Chondrocyte (in vitro differentiated cells): ENCODE measurements around the gene CCL2. TPM values are rescaled to one million over a fixed set of nuclear protein-coding genes. Genes with fewer than 3 reads are reported as not detected.
A peak's percentile ranks its signal among the peaks of the same experiment; 100 is the strongest.

Experiments
- DNase-seq: peaks from one replicate; pipeline ENCODE4 v3.0.0; 2021; ENCODE audit warnings: mixed read lengths, low spot score
- H3K27ac Mint-ChIP-seq: one replicate; pipeline ENCODE4 v1.8.0; 2021; ENCODE audit warnings: mild to moderate bottlenecking, moderate library complexity, mixed read lengths; ENCODE audit not compliant: unreplicated experiment
- H3K27me3 Mint-ChIP-seq: 2 replicates; pipeline ENCODE4 v1.8.0; 2021; ENCODE audit warnings: low read depth, mixed read lengths
- H3K36me3 Mint-ChIP-seq: 2 replicates; pipeline ENCODE4 v1.8.0; 2021; ENCODE audit warnings: low read depth, mixed read lengths
- H3K4me1 Mint-ChIP-seq: 2 replicates; pipeline ENCODE4 v1.8.0; 2021; ENCODE audit warnings: low read depth, mild to moderate bottlenecking, mixed read lengths
- H3K4me3 Mint-ChIP-seq: one replicate; pipeline ENCODE4 v1.8.0; 2021; ENCODE audit warnings: mild to moderate bottlenecking, moderate library complexity, mixed read lengths; ENCODE audit not compliant: unreplicated experiment
- H3K9me3 Mint-ChIP-seq: 2 replicates; pipeline ENCODE4 v1.8.0; 2021; ENCODE audit warnings: low read depth, mixed read lengths
- total RNA-seq: library from RNA; stranded (reverse); gene quantifications from 3 replicates; pipeline ENCODE4 v1.2.1, GENCODE V29; 2021
- TF ChIP-seq, protein P1 (sequence below): fragments of 200-600 bp; sonication (generic); IDR thresholded peaks from 2 replicates; pipeline ENCODE4 v1.5.0; 2021; ENCODE audit warnings: antibody characterized with exemption, mild to moderate bottlenecking, moderate library complexity

CCL2 gene
- total RNA-seq, 1 donor from 2014 or later, result 36.6 TPM

DNA sequence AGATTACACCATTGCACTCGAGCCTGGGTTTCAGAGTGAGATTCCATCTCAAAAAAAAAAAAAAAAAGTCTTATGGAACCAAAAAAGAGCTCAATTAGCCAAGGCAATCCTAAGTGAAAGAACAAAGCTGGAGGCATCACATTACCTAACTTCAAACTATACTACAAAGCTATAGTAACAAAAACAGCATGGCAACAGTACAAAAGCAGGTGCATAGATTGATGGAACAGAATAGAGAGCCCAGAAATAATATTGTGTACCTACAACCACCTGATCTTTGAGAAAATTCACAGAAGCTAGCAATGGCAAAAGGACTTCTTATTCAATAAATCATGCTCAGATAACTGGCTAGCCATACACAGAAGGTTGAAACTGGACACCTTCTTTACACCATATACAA is 24.7 kb upstream of the CCL2 start:
- DNase-seq, result no peak
- H3K4me3 Mint-ChIP-seq, result no peak overlapping the region
- TF ChIP-seq, protein P1, sequence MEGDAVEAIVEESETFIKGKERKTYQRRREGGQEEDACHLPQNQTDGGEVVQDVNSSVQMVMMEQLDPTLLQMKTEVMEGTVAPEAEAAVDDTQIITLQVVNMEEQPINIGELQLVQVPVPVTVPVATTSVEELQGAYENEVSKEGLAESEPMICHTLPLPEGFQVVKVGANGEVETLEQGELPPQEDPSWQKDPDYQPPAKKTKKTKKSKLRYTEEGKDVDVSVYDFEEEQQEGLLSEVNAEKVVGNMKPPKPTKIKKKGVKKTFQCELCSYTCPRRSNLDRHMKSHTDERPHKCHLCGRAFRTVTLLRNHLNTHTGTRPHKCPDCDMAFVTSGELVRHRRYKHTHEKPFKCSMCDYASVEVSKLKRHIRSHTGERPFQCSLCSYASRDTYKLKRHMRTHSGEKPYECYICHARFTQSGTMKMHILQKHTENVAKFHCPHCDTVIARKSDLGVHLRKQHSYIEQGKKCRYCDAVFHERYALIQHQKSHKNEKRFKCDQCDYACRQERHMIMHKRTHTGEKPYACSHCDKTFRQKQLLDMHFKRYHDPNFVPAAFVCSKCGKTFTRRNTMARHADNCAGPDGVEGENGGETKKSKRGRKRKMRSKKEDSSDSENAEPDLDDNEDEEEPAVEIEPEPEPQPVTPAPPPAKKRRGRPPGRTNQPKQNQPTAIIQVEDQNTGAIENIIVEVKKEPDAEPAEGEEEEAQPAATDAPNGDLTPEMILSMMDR, result no peak
- H3K27me3 Mint-ChIP-seq, result no peaks in the 10 kb centered on the region
- no peak overlapping the region for H3K27ac Mint-ChIP-seq
- peaks cover 6% of the 10 kb centered on the region for H3K36me3 Mint-ChIP-seq
- H3K9me3 Mint-ChIP-seq, result peaks cover 22% of the 10 kb centered on the region
- peaks cover 12% of the 10 kb centered on the region for H3K4me1 Mint-ChIP-seq

DNA sequence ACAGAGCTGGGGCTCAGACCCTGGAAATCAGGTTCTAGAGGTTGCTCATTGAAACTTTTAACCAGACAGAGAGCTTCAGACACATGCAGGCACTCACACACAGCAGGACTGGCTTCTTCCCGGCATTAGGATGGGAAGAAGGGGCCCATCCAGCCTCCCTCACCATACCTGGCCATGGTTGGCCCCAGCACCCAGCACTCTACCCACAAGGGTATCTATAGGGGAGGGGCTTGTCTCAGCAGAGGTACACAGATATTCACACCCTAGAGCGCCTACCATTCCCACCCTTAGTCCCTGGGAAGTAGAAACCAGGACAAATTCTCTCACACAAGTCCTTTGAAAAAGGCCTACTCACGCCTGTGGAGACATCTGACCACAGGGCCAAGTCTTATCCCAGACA is 20.5 kb upstream of the CCL2 start:
- H3K4me1 Mint-ChIP-seq, result peaks cover 22% of the 10 kb centered on the region
- no peak for DNase-seq
- H3K36me3 Mint-ChIP-seq, result peaks cover 2% of the 10 kb centered on the region
- H3K4me3 Mint-ChIP-seq, result no peak overlapping the region
- no peaks in the 10 kb centered on the region for H3K27me3 Mint-ChIP-seq
- TF ChIP-seq, protein P1, result no peak
- peaks cover 14% of the 10 kb centered on the region for H3K9me3 Mint-ChIP-seq
- H3K27ac Mint-ChIP-seq, result no peak overlapping the region

DNA sequence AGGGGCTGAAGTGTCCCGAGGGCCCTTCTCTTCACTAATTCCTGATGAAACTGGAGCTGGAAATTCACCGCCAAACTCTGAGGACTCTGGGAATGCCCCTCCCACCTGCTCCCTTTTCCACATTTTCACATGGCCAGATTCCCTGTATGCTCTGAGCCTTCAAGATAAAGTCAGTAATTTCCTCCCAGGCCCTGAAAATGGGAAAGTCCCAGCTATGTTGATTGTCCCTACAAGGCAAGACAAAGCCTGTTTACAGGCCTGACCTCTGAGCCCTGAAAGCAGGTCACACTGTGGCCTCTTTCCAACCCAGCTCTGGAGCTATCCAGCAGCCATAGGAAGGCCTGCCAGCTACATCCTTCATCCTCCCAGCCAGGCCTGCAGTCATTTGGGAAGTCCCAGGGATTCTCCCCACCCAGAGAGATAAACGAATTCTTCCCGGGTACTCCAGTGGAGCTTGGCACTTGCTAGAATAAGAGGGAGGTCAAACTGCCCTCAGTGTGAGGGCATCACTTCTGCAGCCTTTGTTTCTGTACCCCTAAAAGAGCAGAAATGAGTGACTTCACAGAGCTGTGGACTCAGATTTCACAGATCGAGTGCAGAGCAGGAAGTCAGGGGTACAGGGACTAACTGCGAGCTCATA is 19.6 kb upstream of the CCL2 start:
- Mint-ChIP-seq H3K4me3 (no peak overlapping the region), H3K27me3 (no peaks in the 10 kb centered on the region), H3K4me1 (peaks cover 29% of the 10 kb centered on the region), H3K9me3 (peaks cover 7% of the 10 kb centered on the region), H3K27ac (no peak overlapping the region), H3K36me3 (no peaks in the 10 kb centered on the region)
- DNase-seq, result no peak
- TF ChIP-seq, protein P1, result no peak

DNA sequence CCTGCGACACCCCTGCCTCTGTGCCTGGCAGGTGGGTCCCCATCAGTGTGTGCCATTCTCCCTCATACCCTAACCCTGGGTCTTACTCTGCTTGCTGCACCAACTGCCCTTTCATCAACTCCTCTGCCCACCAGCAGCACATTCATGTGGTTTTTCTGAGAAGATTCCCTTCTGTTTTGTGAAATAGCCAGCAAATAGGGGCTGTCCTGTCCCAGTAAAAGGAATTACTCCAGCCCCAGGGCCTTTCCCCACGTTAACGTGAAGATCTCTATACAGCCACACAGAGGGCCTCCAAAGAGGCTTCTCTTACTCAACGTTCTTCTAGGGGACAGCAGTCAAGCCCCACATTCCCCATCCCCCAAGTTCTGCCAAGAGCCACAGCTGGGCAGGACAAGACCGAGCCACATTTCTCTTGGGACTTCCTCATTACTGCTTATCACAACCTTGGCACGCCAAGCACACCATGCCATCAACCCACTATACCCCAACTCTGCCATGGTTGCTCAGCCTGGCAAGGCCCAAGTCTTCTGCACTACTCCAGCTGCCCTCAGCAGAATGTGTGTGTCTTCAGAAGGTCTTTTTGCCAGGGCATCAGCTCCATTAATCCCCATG is 18.7 kb upstream of the CCL2 start:
- TF ChIP-seq, protein P1, result no peak
- Mint-ChIP-seq H3K27me3 (no peaks in the 10 kb centered on the region), H3K27ac (peak overlapping the region; percentile 41), H3K4me1 (peaks cover 35% of the 10 kb centered on the region), H3K9me3 (no peaks in the 10 kb centered on the region), H3K4me3 (no peak overlapping the region), H3K36me3 (no peaks in the 10 kb centered on the region)
- DNase-seq, result no peak

DNA sequence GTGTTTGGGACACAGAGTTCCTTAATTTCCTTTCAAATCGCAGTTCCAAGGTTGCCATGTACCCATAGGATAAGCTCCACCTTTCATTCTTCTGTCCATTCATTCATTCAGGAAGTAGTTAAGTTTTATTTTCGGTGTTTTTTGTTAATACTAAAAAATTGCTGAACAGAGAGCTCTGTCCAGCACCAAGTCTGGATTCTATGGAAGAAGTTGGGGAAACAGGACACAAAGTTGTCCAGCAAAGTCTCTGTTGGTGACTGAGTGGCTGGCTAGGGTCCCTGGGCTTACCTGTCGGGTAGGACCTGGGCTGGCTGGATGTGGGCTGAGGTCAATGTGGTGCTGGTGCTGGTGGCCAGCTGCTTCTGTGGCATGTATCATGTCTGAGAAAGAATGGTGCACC is 17.6 kb upstream of the CCL2 start:
- Mint-ChIP-seq H3K9me3 (no peaks in the 10 kb centered on the region), H3K36me3 (no peaks in the 10 kb centered on the region), H3K4me3 (no peak overlapping the region), H3K27me3 (no peaks in the 10 kb centered on the region), H3K27ac (no peak overlapping the region), H3K4me1 (peaks cover 40% of the 10 kb centered on the region)
- no peak for DNase-seq
- TF ChIP-seq, protein P1, result no peak
